ENCODE measurements around the gene BCDIN3D. TPM values are rescaled to one million over a fixed set of nuclear protein-coding genes. Genes with fewer than 3 reads are reported as not detected.

BCDIN3D gene
- total and polyA plus RNA-seq, 11 donors, result 1.6 to 3.9 (median 2.3) TPM

DNA sequence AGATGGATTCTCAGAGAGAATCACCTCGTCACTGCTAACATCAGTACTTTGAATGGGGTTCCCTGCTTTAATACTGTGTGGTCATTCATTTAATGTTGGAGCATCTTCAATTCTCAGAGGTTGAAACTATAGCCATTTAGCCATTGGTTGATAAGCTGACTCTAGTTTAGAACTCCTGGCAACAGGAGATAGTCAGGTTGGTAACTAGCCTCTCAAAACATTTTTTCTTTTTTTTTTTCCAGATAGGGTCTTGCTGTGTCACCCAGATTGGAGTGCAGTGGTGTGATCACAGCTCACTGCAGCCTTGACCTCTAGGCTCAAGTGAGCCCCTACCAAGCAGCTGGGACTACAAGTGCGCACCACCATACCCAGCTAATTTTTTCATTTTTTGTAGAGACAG, 11.2 kb downstream of the BCDIN3D start:
- Histone ChIP-seq H3K36me3 (no peaks in the 10 kb centered on the region), H3K4me3 (no peak overlapping the region), H3K27me3 (no peaks in the 10 kb centered on the region), H3K4me1 (peaks cover 0 to 18% (median 14%) of the 10 kb centered on the region in 12 donors), H3K27ac (no peak overlapping the region), H3K9me3 (no peaks in the 10 kb centered on the region)
- DNase-seq, result no peak
- TF ChIP-seq POLR2A (IDR thresholded peaks at IDR 0.05), result no peak
- TF ChIP-seq, protein P1, sequence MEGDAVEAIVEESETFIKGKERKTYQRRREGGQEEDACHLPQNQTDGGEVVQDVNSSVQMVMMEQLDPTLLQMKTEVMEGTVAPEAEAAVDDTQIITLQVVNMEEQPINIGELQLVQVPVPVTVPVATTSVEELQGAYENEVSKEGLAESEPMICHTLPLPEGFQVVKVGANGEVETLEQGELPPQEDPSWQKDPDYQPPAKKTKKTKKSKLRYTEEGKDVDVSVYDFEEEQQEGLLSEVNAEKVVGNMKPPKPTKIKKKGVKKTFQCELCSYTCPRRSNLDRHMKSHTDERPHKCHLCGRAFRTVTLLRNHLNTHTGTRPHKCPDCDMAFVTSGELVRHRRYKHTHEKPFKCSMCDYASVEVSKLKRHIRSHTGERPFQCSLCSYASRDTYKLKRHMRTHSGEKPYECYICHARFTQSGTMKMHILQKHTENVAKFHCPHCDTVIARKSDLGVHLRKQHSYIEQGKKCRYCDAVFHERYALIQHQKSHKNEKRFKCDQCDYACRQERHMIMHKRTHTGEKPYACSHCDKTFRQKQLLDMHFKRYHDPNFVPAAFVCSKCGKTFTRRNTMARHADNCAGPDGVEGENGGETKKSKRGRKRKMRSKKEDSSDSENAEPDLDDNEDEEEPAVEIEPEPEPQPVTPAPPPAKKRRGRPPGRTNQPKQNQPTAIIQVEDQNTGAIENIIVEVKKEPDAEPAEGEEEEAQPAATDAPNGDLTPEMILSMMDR (IDR thresholded peaks at IDR 0.05), result no peak
- 87 to 98% (median 95%) methylated on average over 2 of the region's 2 CpGs for WGBS, 4 donors
- ATAC-seq, result no peak
- intact Hi-C loops (cut with DNase I), result loop anchor here in 1 of 10 donors (10.0 kb wide), 1 partner anchor 187 kb away; no protein-coding TSS in a partner anchor

DNA sequence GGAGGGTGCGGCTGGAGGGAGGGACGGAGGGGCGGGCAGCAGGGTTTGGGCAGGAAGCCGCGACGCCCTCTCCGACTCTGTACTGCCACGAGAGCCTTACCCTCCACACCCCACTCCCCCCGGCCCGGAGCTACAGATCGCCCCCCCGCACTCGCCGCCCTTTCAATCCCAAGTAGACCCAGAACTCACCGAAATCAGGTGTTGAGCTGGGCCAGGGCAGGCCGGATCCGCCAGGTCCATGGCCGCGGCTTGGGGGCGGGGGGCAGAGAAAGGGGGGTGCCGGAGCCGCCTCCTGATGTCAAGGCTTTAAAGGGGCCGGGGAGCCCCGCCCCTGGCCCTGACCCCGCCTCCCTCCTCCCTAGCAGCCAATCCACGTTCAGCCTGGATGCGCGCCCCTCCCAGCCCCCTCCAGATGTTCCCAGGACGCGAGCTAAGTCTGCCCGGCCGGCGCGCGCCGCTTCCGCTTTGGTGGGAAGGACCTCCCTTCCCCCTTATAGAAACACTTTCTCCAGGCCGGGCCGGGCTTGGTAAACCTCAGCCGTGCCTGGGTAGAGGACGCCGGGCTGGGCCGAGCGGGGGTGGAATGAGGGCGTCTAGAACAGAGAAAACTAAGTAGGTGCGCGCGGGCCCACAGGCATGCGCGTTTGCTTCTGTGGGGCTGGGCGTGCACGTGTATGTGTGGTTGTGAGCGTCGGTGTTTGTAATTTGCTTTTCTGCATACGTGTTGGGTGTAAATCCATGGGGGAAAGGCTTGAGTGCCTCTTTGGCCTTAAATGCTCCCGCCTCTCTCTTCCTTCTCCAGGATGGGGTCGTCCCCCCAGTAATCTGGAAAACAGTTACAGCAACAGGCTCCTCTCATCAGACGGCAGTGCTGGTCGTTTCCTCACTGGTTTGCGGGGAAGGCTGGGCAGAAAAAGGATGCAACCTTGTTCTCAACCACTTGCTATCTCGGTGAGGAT, 14.5 kb downstream of the BCDIN3D start, which contains the start of gene NCKAP5L:
NCKAP5L (minus strand) TSS at position 281 of the 959 bp plus-strand sequence. CDS start 24,369 bp downstream, outside the sequence.
- peak; percentile 96 to 97 (median 96) for ATAC-seq
- Histone ChIP-seq H3K4me3 (peak within 1 kb of the TSS; percentile 72 to 98 (median 90)), H3K36me3 (no peaks in the 10 kb centered on the region), H3K27me3 (no peaks in the 10 kb centered on the region), H3K27ac (peak within 1 kb of the TSS; percentile 89 to 99 (median 96)), H3K4me1 (peaks cover 6 to 51% (median 44%) of the 10 kb centered on the region in 12 donors), H3K9me3 (no peaks in the 10 kb centered on the region)
- TF ChIP-seq, protein P1 (IDR thresholded peaks at IDR 0.05), result no peak
- TF ChIP-seq POLR2A (IDR thresholded peaks at IDR 0.05), result peak in 1 of 2 donors; percentile 74
- WGBS, 4 donors, result 0 to 1% (median 0%) methylated on average over 38 to 61 of the region's 61 CpGs
- intact Hi-C loops (cut with DNase I), result no loop called here
- peak; percentile 98 to 99 (median 98) for DNase-seq

DNA sequence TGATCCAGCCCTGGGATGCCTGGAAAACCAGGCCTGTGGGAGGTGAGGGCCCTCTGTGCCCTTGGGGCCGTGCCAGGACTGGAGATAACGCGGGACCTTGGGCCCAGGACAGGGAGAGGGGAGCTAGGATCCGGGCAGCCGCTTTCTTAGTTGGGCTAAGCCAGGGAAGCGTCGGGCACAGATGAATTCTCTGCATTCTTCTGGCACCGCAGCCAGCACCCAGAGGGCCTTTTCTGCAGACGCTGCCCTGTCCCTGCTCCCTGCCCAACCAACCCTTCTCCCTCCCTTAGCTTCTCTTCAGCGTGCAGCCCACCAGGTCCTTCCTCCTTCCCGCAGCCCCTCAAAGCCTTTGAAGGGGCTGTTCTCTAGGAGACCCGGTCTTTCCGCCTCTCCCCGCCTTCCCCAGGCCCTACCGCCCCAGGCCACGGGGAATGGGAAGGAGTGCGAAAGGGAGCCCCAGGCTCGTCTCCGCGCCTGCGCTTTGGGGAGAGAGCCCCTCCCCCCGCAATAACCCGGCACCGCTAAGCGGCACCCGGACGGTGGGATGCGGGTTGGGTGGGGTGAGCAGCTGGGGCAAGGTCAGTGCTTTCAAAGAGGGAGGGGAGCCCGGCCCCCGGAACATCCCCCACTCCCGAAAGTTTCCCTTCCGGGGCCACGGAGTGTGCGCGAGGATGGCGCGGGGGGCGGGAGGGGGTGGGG, 15.4 kb downstream of the BCDIN3D start:
- H3K27me3 ChIP-seq, result no peaks in the 10 kb centered on the region
- WGBS, 4 donors, result 1 to 3% (median 2%) methylated on average over 20 to 38 of the region's 38 CpGs
- intact Hi-C loops (cut with DNase I), result no loop called here
- peaks cover 0 to 2% (median 0%) of the 10 kb centered on the region in 9 donors for H3K36me3 ChIP-seq
- peak; percentile 74 to 91 (median 83) for DNase-seq
- H3K4me1 ChIP-seq, result peaks cover 6 to 59% (median 47%) of the 10 kb centered on the region in 12 donors
- peak in 1 of 2 donors; percentile 16 for TF ChIP-seq POLR2A (IDR thresholded peaks at IDR 0.05)
- TF ChIP-seq, protein P1 (IDR thresholded peaks at IDR 0.05), result no peak
- peak; percentile 46 to 64 (median 59) for ATAC-seq
- H3K27ac ChIP-seq, result peak overlapping the region; percentile 89 to 99 (median 96)
- no peaks in the 10 kb centered on the region for H3K9me3 ChIP-seq
- peak overlapping the region; percentile 72 to 98 (median 90) for H3K4me3 ChIP-seq

Measured in heart left ventricle (tissue), 16 donors.